Stimulated activated memory B cell treated with anti-CD40 and anti-IgM and Interleukin-4, amounts not matched to agents 10 μg/mL and 1 μg/mL and 100 μg/mL, for 72 hours (primary cell): Measurements from ENCODE around the gene ACKR4.
"Not testable (repeated sequence)": the region's sequence is repeated elsewhere in the genome, so short reads cannot be mapped to it uniquely, and the experiment has no call there.

ENCODE experiments used
- ATAC-seq: fragments of 150-1000 bp; cut with Tn5 transposase; 2 replicates; pipeline ENCODE4 v1.10.0; 2021
- H3K27ac Mint-ChIP-seq: one replicate; pipeline ENCODE4 v1.8.0; 2022; ENCODE audit warnings: mild to moderate bottlenecking, mixed read lengths
- H3K27me3 Mint-ChIP-seq: one replicate; pipeline ENCODE4 v1.8.0; 2022; ENCODE audit warnings: mixed read lengths
- H3K36me3 Mint-ChIP-seq: one replicate; pipeline ENCODE4 v1.8.0; 2022; ENCODE audit warnings: mixed read lengths
- H3K4me1 Mint-ChIP-seq: one replicate; pipeline ENCODE4 v1.8.0; 2022; ENCODE audit warnings: mixed read lengths
- H3K4me3 Mint-ChIP-seq: one replicate; pipeline ENCODE4 v1.8.0; 2022; ENCODE audit warnings: mild to moderate bottlenecking, moderate library complexity, mixed read lengths
- H3K9me3 Mint-ChIP-seq: one replicate; pipeline ENCODE4 v1.8.0; 2022; ENCODE audit warnings: mixed read lengths

ACKR4 gene

DNA sequence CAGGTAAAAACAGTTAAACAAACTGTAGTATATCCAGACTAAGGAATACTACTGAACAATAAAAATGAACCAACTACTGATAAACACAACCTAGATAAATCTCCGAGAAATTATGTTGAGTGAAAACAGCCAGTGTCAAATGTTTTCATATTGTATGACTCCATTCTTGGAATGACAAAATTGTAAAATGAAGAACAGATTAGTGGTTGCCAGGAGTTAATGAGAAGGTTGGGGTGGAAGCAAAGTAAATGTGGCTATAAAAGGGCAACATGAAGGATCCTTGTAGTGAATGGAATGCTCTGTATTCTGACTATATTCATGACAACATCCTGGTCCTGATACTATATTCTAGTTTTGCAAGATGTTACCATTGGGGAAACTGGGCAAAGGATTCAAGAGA, 27.5 kb upstream of the ACKR4 start:
- ATAC-seq: no peak
- Mint-ChIP-seq H3K4me3 (no peak overlapping the region), H3K27me3 (no peaks in the 10 kb centered on the region), H3K36me3 (peaks cover 66% of the 10 kb centered on the region), H3K4me1 (no peaks in the 10 kb centered on the region), H3K9me3 (peaks cover 4% of the 10 kb centered on the region), H3K27ac (no peak overlapping the region)

DNA sequence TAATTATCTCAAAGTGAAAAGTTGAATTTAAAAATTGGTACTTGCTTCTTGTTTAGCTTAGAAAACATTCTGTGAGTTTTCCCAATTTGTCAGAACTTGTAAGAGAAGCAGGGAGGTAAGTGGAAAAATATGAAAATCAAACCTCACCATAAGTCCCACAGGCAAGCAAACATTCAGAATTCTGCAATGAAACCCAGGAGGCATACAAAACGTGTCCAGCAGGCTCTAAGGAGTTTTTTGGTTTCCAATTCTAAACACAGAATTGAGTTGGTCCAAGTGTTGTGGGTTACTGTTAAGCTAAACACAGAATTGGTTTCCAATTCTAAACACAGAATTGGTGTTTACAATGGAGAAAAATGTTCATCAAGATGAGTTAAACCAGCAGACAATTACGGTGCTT, 27.1 kb upstream of the ACKR4 start:
- Mint-ChIP-seq H3K27ac (no peak overlapping the region), H3K27me3 (no peaks in the 10 kb centered on the region), H3K36me3 (peaks cover 63% of the 10 kb centered on the region)

GRCh38 chr3:132573797-132574211, 23.3 kb upstream of the ACKR4 start:
- H3K36me3 Mint-ChIP-seq: peaks cover 71% of the 10 kb centered on the region
- no peaks in the 10 kb centered on the region for H3K4me1 Mint-ChIP-seq
- no peak overlapping the region for H3K4me3 Mint-ChIP-seq
- no peak for ATAC-seq
- H3K27ac Mint-ChIP-seq: no peak overlapping the region
- H3K9me3 Mint-ChIP-seq: peaks cover 4% of the 10 kb centered on the region
- no peaks in the 10 kb centered on the region for H3K27me3 Mint-ChIP-seq

More for the DNA sequence above, 27.1 kb upstream of the ACKR4 start:
- no peak for ATAC-seq
- H3K9me3 Mint-ChIP-seq: peaks cover 4% of the 10 kb centered on the region
- H3K4me1 Mint-ChIP-seq: no peaks in the 10 kb centered on the region
- H3K4me3 Mint-ChIP-seq: no peak overlapping the region

DNA sequence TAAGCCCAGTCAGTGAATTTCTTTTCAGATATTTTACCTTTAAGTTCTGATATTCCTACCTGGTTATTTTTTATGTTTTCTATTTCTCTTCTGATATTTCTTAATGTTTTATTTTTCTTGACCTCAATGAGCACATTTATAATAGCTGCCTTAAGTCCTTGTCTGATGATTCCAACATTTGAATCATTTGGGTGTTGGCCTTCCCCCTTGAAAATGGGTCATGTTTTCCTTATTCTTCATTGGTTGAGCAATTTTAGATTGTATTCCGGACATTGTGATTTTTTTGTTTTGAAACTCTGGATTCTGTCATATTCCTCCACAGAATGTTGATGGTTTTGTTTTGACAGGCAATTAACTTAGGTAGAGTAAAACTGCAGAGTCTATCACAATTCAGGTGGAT, 9.7 kb upstream of the ACKR4 start:
- Mint-ChIP-seq H3K36me3 (peaks cover 54% of the 10 kb centered on the region), H3K4me3 (no peak overlapping the region), H3K27me3 (no peaks in the 10 kb centered on the region), H3K27ac (no peak overlapping the region), H3K4me1 (no peaks in the 10 kb centered on the region), H3K9me3 (peaks cover 8% of the 10 kb centered on the region)
- no peak for ATAC-seq

GRCh38 chr3:132592216-132592615, 4.9 kb upstream of the ACKR4 start:
- no peak overlapping the region for H3K4me3 Mint-ChIP-seq
- peaks cover 8% of the 10 kb centered on the region for H3K9me3 Mint-ChIP-seq
- peaks cover 74% of the 10 kb centered on the region for H3K36me3 Mint-ChIP-seq
- no peaks in the 10 kb centered on the region for H3K4me1 Mint-ChIP-seq
- no peak for ATAC-seq
- no peak overlapping the region for H3K27ac Mint-ChIP-seq
- H3K27me3 Mint-ChIP-seq: no peaks in the 10 kb centered on the region

- no peak for ATAC-seq
- Mint-ChIP-seq H3K9me3 (peaks cover 5% of the 10 kb centered on the region), H3K27me3 (no peaks in the 10 kb centered on the region), H3K36me3 (peaks cover 67% of the 10 kb centered on the region), H3K27ac (no peak overlapping the region), H3K4me1 (no peaks in the 10 kb centered on the region), H3K4me3 (no peak overlapping the region)
Measured at GRCh38 chr3:132593241-132593946, 3.7 kb upstream of the ACKR4 start.

DNA sequence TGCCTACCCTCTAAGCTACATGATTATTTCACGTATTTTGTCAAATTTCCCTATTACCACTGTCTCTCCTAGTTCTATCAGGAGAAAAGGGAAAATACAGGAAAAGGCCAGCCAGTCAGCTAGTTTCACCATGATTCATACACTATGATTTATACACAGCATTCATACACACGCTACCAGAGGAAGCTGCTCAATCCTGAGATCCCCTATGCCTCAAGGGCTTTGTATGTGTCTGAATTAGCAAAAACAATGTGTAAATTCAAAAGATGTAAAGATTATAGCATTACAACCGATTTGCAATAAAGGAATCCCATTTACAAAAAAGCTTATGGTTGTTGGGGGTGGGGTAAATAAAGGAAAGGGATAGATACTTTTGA, 3.1 kb upstream of the ACKR4 start:
- H3K4me3 Mint-ChIP-seq: no peak overlapping the region
- no peak overlapping the region for H3K27ac Mint-ChIP-seq
- H3K27me3 Mint-ChIP-seq: no peaks in the 10 kb centered on the region
- H3K36me3 Mint-ChIP-seq: peaks cover 69% of the 10 kb centered on the region
- H3K4me1 Mint-ChIP-seq: no peaks in the 10 kb centered on the region
- H3K9me3 Mint-ChIP-seq: peaks cover 5% of the 10 kb centered on the region
- ATAC-seq: no peak

DNA sequence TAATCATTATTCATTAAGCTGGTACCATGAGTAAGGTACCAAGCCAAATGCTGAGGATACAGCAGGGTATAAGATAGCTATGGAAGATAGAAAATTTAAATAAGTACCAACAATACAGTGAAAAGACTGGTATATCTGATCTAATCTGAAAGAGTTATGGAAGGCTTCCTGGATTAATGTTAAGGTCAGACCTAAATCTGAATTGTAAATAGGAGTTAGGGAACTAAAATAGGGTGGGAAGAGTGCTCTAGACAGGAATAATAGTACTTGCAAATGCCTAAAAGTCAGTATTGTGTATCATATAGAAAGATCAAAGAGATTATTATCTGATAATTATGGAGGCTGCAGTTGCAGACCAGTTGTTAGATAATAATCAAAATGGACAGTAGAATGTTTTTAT, 2.6 kb upstream of the ACKR4 start:
- Mint-ChIP-seq H3K4me1 (no peaks in the 10 kb centered on the region), H3K27me3 (no peaks in the 10 kb centered on the region), H3K27ac (no peak overlapping the region), H3K9me3 (peaks cover 5% of the 10 kb centered on the region), H3K4me3 (no peak overlapping the region), H3K36me3 (peaks cover 70% of the 10 kb centered on the region)
- no peak for ATAC-seq

DNA sequence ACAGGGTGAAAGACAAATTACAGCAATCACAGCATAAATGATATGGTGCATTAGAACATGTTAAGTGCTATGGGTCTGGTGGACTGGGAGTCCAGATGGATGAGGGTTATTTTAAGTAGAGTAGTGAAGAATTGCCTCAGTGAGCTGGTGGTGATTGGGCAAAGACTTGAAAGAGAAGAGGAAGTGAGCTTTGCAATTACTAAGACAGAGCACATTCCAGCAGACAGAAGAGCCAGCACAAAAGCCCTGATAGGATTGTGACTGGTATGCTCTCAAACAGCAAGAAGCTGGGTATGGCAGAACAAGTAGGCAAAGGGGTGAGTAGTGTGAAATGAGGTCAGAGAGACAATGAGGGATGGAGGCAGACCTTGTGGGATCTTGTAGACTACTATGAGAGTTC, 2.1 kb upstream of the ACKR4 start:
- ATAC-seq: no peak
- H3K9me3 Mint-ChIP-seq: peaks cover 5% of the 10 kb centered on the region
- no peaks in the 10 kb centered on the region for H3K4me1 Mint-ChIP-seq
- no peak overlapping the region for H3K27ac Mint-ChIP-seq
- H3K27me3 Mint-ChIP-seq: no peaks in the 10 kb centered on the region
- no peak overlapping the region for H3K4me3 Mint-ChIP-seq
- peaks cover 69% of the 10 kb centered on the region for H3K36me3 Mint-ChIP-seq

GRCh38 chr3:132596326-132596725, 744 bp upstream of the ACKR4 start:
- peaks cover 56% of the 10 kb centered on the region for H3K36me3 Mint-ChIP-seq
- H3K27ac Mint-ChIP-seq: no peak overlapping the region
- ATAC-seq: no peak
- no peaks in the 10 kb centered on the region for H3K27me3 Mint-ChIP-seq
- peaks cover 2% of the 10 kb centered on the region for H3K9me3 Mint-ChIP-seq
- no peaks in the 10 kb centered on the region for H3K4me1 Mint-ChIP-seq
- no peak overlapping the region for H3K4me3 Mint-ChIP-seq

DNA sequence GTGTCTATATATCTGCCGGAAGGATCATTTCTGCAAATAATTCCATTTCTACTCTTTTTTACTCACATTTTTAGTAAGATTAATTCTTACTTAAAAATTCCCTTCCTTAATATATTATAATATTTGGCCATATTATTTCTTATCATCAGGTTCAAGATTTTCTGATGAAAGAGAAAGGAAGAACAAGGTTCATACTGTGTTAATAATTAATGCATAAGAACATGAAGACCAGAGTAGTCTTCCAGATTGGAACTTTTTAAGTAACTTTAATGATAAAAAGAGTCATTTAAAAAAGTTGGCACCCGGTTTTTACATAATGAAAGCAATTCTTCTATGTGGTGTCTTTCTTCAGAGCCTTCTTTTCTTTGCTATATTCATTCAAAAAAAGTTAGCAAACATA, 590 bp downstream of the ACKR4 start:
- H3K4me3 Mint-ChIP-seq: no peak overlapping the region
- peaks cover 2% of the 10 kb centered on the region for H3K9me3 Mint-ChIP-seq
- no peaks in the 10 kb centered on the region for H3K27me3 Mint-ChIP-seq
- no peak overlapping the region for H3K27ac Mint-ChIP-seq
- ATAC-seq: no peak
- peaks cover 51% of the 10 kb centered on the region for H3K36me3 Mint-ChIP-seq
- no peaks in the 10 kb centered on the region for H3K4me1 Mint-ChIP-seq

GRCh38 chr3:132598181-132598580, 1.1 kb downstream of the ACKR4 start:
- Mint-ChIP-seq H3K27me3 (no peaks in the 10 kb centered on the region), H3K9me3 (peaks cover 2% of the 10 kb centered on the region), H3K27ac (no peak overlapping the region), H3K4me3 (no peak overlapping the region), H3K36me3 (peaks cover 55% of the 10 kb centered on the region), H3K4me1 (no peaks in the 10 kb centered on the region)
- ATAC-seq: no peak

DNA sequence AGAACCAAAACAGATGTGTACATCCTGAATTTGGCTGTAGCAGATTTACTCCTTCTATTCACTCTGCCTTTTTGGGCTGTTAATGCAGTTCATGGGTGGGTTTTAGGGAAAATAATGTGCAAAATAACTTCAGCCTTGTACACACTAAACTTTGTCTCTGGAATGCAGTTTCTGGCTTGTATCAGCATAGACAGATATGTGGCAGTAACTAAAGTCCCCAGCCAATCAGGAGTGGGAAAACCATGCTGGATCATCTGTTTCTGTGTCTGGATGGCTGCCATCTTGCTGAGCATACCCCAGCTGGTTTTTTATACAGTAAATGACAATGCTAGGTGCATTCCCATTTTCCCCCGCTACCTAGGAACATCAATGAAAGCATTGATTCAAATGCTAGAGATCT, 3.5 kb downstream of the ACKR4 start:
- not testable (repeated sequence) for H3K4me1 Mint-ChIP-seq, H3K4me3 Mint-ChIP-seq, ATAC-seq, H3K9me3 Mint-ChIP-seq, H3K27me3 Mint-ChIP-seq, H3K27ac Mint-ChIP-seq
- H3K36me3 Mint-ChIP-seq: peaks cover 41% of the 10 kb centered on the region

- ATAC-seq: no peak
- peaks cover 9% of the 10 kb centered on the region for H3K9me3 Mint-ChIP-seq
- peaks cover 6% of the 10 kb centered on the region for H3K4me1 Mint-ChIP-seq
- H3K36me3 Mint-ChIP-seq: peaks cover 62% of the 10 kb centered on the region
- no peaks in the 10 kb centered on the region for H3K27me3 Mint-ChIP-seq
- H3K4me3 Mint-ChIP-seq: no peak overlapping the region
- no peak overlapping the region for H3K27ac Mint-ChIP-seq
Measured at GRCh38 chr3:132605374-132605792, 8.3 kb downstream of the ACKR4 start.

GRCh38 chr3:132606085-132606484, 9.0 kb downstream of the ACKR4 start:
- H3K4me3 Mint-ChIP-seq: no peak overlapping the region
- H3K9me3 Mint-ChIP-seq: peaks cover 9% of the 10 kb centered on the region
- peaks cover 8% of the 10 kb centered on the region for H3K4me1 Mint-ChIP-seq
- H3K27me3 Mint-ChIP-seq: no peaks in the 10 kb centered on the region
- no peak overlapping the region for H3K27ac Mint-ChIP-seq
- no peak for ATAC-seq
- H3K36me3 Mint-ChIP-seq: peaks cover 68% of the 10 kb centered on the region

DNA sequence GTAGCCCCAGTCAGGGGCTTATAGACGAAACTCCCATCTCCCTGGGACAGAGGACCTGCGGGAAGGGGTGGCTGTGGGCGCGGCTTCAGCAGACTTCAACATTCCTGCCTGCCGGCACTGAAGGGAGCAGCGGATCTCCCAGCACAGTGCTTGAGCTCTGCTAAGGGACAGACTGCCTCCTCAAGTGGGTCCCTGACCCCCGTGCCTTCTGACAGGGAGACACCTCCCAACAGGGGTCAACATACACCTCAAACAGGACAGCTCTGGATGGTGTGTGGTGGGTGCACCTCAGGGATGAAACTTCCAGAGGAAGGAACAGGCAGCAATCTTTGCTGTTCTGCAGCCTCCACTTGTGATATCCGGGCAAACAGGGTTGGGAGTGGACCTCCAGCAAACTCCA, 9.6 kb downstream of the ACKR4 start:
- not testable (repeated sequence) for ATAC-seq, H3K9me3 Mint-ChIP-seq, H3K27me3 Mint-ChIP-seq, H3K27ac Mint-ChIP-seq, H3K4me3 Mint-ChIP-seq
- H3K4me1 Mint-ChIP-seq: peaks cover 12% of the 10 kb centered on the region
- peaks cover 73% of the 10 kb centered on the region for H3K36me3 Mint-ChIP-seq

- not testable (repeated sequence) for H3K27me3 Mint-ChIP-seq, H3K4me1 Mint-ChIP-seq, H3K27ac Mint-ChIP-seq, H3K4me3 Mint-ChIP-seq, H3K9me3 Mint-ChIP-seq, ATAC-seq
- H3K36me3 Mint-ChIP-seq: peaks cover 55% of the 10 kb centered on the region
Measured at GRCh38 chr3:132615301-132615700, 18.2 kb downstream of the ACKR4 start.
